ACC112 (cell line): Measurements from ENCODE around the gene AIM2.

Experiments used
- H2AFZ ChIP-seq: fragments of 200-600 bp; sonication (generic); one replicate; pipeline ENCODE4 v1.6.0; 2017; ENCODE audit warnings: antibody characterized with exemption, low read length; ENCODE audit not compliant: unreplicated experiment
- H3K27ac ChIP-seq: fragments of 200-600 bp; sonication (generic); 2 replicates; pipeline ENCODE4 v1.5.1; 2014; ENCODE audit warnings: low read depth, mild to moderate bottlenecking, antibody characterized with exemption, low read length, moderate library complexity
- H3K27me3 ChIP-seq: fragments of 200-600 bp; sonication (generic); 2 replicates; pipeline ENCODE4 v1.6.1; 2014; ENCODE audit warnings: mild to moderate bottlenecking, antibody characterized with exemption, low read length, moderate library complexity, mixed read lengths; ENCODE audit not compliant: insufficient read depth
- H3K36me3 ChIP-seq: fragments of 200-600 bp; sonication (generic); 2 replicates; pipeline ENCODE4 v1.6.1; 2016; ENCODE audit warnings: mild to moderate bottlenecking, antibody characterized with exemption, low read length, moderate library complexity, mixed read lengths; ENCODE audit not compliant: insufficient read depth
- H3K4me1 ChIP-seq: fragments of 200-600 bp; sonication (generic); one replicate; pipeline ENCODE4 v1.6.1; 2016; ENCODE audit warnings: low read length, mixed read lengths; ENCODE audit not compliant: insufficient read depth, unreplicated experiment, control insufficient read depth
- H3K4me3 ChIP-seq: fragments of 200-600 bp; sonication (generic); 2 replicates; pipeline ENCODE4 v1.5.1; 2014; ENCODE audit warnings: mild to moderate bottlenecking, low read depth, low read length
- H3K79me2 ChIP-seq: fragments of 200-600 bp; sonication (generic); one replicate; pipeline ENCODE4 v1.6.0; 2016; ENCODE audit warnings: low read length; ENCODE audit not compliant: control insufficient read depth, unreplicated experiment, insufficient read depth

AIM2 gene

GRCh38 chr1:159091607-159092031 lies 15.1 kb upstream of the AIM2 start:
- no peaks in the 10 kb centered on the region for H3K27me3 ChIP-seq
- H2AFZ ChIP-seq = no peak overlapping the region
- H3K4me1 ChIP-seq = peaks cover 55% of the 10 kb centered on the region
- peak overlapping the region; percentile 17 for H3K4me3 ChIP-seq
- no peaks in the 10 kb centered on the region for H3K79me2 ChIP-seq
- peak overlapping the region; percentile 86 for H3K27ac ChIP-seq
- no peaks in the 10 kb centered on the region for H3K36me3 ChIP-seq

- Histone ChIP-seq H3K4me3 (peak overlapping the region; percentile 17; the same call in 1 of the 2 replicates), H3K27ac (peak overlapping the region; percentile 86), H3K4me1 (peaks cover 55% of the 10 kb centered on the region), H2AFZ (no peak overlapping the region), H3K36me3 (no peaks in the 10 kb centered on the region), H3K79me2 (no peaks in the 10 kb centered on the region), H3K27me3 (no peaks in the 10 kb centered on the region)
These were observed 14.6 kb upstream of the AIM2 start for GRCh38 chr1:159091180-159091560.

- Histone ChIP-seq H3K27me3 (no peaks in the 10 kb centered on the region), H3K27ac (peak overlapping the region; percentile 86), H3K79me2 (no peaks in the 10 kb centered on the region), H2AFZ (peak overlapping the region; percentile 2), H3K4me1 (peaks cover 50% of the 10 kb centered on the region), H3K4me3 (no peak overlapping the region), H3K36me3 (no peaks in the 10 kb centered on the region)
These were observed 14.0 kb upstream of the AIM2 start for GRCh38 chr1:159090286-159091179.

GRCh38 chr1:159089184-159089791 lies 12.7 kb upstream of the AIM2 start:
- peaks cover 44% of the 10 kb centered on the region for H3K4me1 ChIP-seq
- H2AFZ ChIP-seq = no peak overlapping the region
- H3K27me3 ChIP-seq = no peaks in the 10 kb centered on the region
- peak overlapping the region; percentile 66; the same call in 1 of the 2 replicates for H3K27ac ChIP-seq
- H3K36me3 ChIP-seq = no peaks in the 10 kb centered on the region
- no peak overlapping the region for H3K4me3 ChIP-seq
- no peaks in the 10 kb centered on the region for H3K79me2 ChIP-seq

GRCh38 chr1:159088546-159089183 lies 12.1 kb upstream of the AIM2 start:
- no peak overlapping the region for H2AFZ ChIP-seq
- H3K79me2 ChIP-seq = no peaks in the 10 kb centered on the region
- H3K4me1 ChIP-seq = peaks cover 44% of the 10 kb centered on the region
- no peaks in the 10 kb centered on the region for H3K36me3 ChIP-seq
- 0 out of 2 replicates have a peak overlapping the region, but pooled peaks have one; percentile 10 for H3K4me3 ChIP-seq
- peak overlapping the region; percentile 66 for H3K27ac ChIP-seq
- no peaks in the 10 kb centered on the region for H3K27me3 ChIP-seq

- Histone ChIP-seq H2AFZ (peak overlapping the region; percentile 34), H3K27me3 (no peaks in the 10 kb centered on the region), H3K79me2 (no peaks in the 10 kb centered on the region), H3K36me3 (no peaks in the 10 kb centered on the region), H3K27ac (peak overlapping the region; percentile 66), H3K4me3 (0 out of 2 replicates have a peak overlapping the region, but pooled peaks have one; percentile 10), H3K4me1 (peaks cover 44% of the 10 kb centered on the region)
These were observed 11.5 kb upstream of the AIM2 start for GRCh38 chr1:159088050-159088449.

GRCh38 chr1:159084867-159085266 lies 8.3 kb upstream of the AIM2 start:
- Histone ChIP-seq H3K4me1 (peaks cover 17% of the 10 kb centered on the region), H3K4me3 (no peak overlapping the region), H3K36me3 (no peaks in the 10 kb centered on the region), H2AFZ (no peak overlapping the region), H3K79me2 (no peaks in the 10 kb centered on the region), H3K27ac (no peak overlapping the region), H3K27me3 (no peaks in the 10 kb centered on the region)

- Histone ChIP-seq H3K36me3 (no peaks in the 10 kb centered on the region), H3K79me2 (no peaks in the 10 kb centered on the region), H3K27me3 (no peaks in the 10 kb centered on the region), H2AFZ (no peak overlapping the region), H3K27ac (no peak overlapping the region), H3K4me3 (no peak overlapping the region), H3K4me1 (peaks cover 15% of the 10 kb centered on the region)
These were observed 7.6 kb upstream of the AIM2 start for GRCh38 chr1:159084152-159084551.

- no peak overlapping the region for H2AFZ ChIP-seq
- H3K36me3 ChIP-seq = no peaks in the 10 kb centered on the region
- peaks cover 3% of the 10 kb centered on the region for H3K4me1 ChIP-seq
- no peaks in the 10 kb centered on the region for H3K27me3 ChIP-seq
- no peak overlapping the region for H3K27ac ChIP-seq
- H3K79me2 ChIP-seq = no peaks in the 10 kb centered on the region
- H3K4me3 ChIP-seq = no peak overlapping the region
These were observed 6.4 kb upstream of the AIM2 start for GRCh38 chr1:159083013-159083412.

GRCh38 chr1:159081626-159082025 lies 5.1 kb upstream of the AIM2 start:
- Histone ChIP-seq H3K27me3 (no peaks in the 10 kb centered on the region), H3K27ac (no peak overlapping the region), H3K36me3 (no peaks in the 10 kb centered on the region), H3K79me2 (no peaks in the 10 kb centered on the region), H3K4me3 (no peak overlapping the region), H3K4me1 (peaks cover 6% of the 10 kb centered on the region), H2AFZ (no peak overlapping the region)
